ENCODE measurements around the gene AXIN1. TPM values are rescaled to one million over a fixed set of nuclear protein-coding genes. Genes with fewer than 3 reads are reported as not detected.

AXIN1 gene
- total RNA-seq, 1 donor from 2014 or later = 27.0 TPM

DNA sequence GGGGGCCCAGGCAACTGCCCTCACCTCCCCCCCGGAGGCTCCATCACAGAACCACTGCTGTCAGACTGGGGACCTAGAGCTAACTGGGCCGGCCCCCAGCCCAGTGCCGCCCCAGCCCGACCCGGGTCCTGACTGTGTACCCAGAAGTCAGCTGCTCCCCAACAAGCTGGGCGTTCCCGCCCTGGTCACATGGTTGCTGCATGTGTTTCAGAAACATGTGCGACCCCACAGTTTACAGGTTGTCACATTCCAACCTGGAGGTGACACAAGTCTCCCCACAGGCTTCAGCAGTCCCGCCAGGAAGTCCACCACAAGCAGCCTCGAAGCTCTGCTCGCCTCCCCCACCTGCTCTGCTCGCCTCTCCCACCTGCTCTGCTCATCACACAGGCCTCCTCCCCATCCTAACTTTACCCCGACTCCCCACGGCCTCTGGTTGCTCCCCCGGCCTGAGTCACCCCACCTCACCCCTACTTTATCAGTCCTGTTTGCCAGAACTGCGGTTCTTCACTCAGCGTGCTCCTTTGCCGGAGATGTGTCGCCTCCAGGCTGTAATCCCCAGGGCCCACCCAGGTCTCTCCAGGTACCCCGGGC is 16.8 kb upstream of the AXIN1 start:
- TF ChIP-seq, protein P1, sequence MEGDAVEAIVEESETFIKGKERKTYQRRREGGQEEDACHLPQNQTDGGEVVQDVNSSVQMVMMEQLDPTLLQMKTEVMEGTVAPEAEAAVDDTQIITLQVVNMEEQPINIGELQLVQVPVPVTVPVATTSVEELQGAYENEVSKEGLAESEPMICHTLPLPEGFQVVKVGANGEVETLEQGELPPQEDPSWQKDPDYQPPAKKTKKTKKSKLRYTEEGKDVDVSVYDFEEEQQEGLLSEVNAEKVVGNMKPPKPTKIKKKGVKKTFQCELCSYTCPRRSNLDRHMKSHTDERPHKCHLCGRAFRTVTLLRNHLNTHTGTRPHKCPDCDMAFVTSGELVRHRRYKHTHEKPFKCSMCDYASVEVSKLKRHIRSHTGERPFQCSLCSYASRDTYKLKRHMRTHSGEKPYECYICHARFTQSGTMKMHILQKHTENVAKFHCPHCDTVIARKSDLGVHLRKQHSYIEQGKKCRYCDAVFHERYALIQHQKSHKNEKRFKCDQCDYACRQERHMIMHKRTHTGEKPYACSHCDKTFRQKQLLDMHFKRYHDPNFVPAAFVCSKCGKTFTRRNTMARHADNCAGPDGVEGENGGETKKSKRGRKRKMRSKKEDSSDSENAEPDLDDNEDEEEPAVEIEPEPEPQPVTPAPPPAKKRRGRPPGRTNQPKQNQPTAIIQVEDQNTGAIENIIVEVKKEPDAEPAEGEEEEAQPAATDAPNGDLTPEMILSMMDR (IDR thresholded peaks at IDR 0.05; ENCODE audit: insufficient read depth, low read depth, low read length) = no peak
- no peak for TF ChIP-seq EZH2 (IDR thresholded peaks at IDR 0.05; ENCODE audit: insufficient read depth, low read length)
- H3K4me3 ChIP-seq (ENCODE audit: insufficient read depth, low read depth, low read length) = peak overlapping the region; percentile 39
- peak overlapping the region; percentile 60 for H3K9ac ChIP-seq (ENCODE audit: low read length)
- H3K27ac ChIP-seq (ENCODE audit: low read depth, low read length) = no peak overlapping the region
- peaks cover 8% of the 10 kb centered on the region for H3K4me1 ChIP-seq (ENCODE audit: insufficient read depth, low read length)
- no peak overlapping the region for H3K27ac Mint-ChIP-seq (ENCODE audit: unreplicated experiment)
- H2AFZ ChIP-seq (ENCODE audit: low read depth, low read length) = no peak overlapping the region
- peaks cover 9% of the 10 kb centered on the region for H3K4me1 Mint-ChIP-seq (ENCODE audit: low read depth, unreplicated experiment)
- no peaks in the 10 kb centered on the region for H3K79me2 ChIP-seq (ENCODE audit: insufficient read depth, low read length)
- DNase-seq (ENCODE audit: low read depth) (no peak), FAIRE-seq (no peak)
- peak overlapping the region; percentile 80 for H3K4me3 Mint-ChIP-seq (ENCODE audit: unreplicated experiment)
- H3K4me2 ChIP-seq (ENCODE audit: low read length) = peak overlapping the region; percentile 82
- no peaks in the 10 kb centered on the region for H3K36me3 ChIP-seq (ENCODE audit: insufficient read depth, low read length)
- H3K27me3 ChIP-seq (ENCODE audit: insufficient read depth, low read length) = no peaks in the 10 kb centered on the region
- peaks cover 2% of the 10 kb centered on the region for H3K36me3 Mint-ChIP-seq (ENCODE audit: low read depth, unreplicated experiment)
- H3K9me3 Mint-ChIP-seq (ENCODE audit: unreplicated experiment) = no peaks in the 10 kb centered on the region
- H3K27me3 Mint-ChIP-seq (ENCODE audit: low read depth, unreplicated experiment) = no peaks in the 10 kb centered on the region
- H4K20me1 ChIP-seq (ENCODE audit: insufficient read depth, low read length) = peaks cover 11% of the 10 kb centered on the region
- no peaks in the 10 kb centered on the region for H3K9me3 ChIP-seq (ENCODE audit: insufficient read depth, low read depth, low read length)

DNA sequence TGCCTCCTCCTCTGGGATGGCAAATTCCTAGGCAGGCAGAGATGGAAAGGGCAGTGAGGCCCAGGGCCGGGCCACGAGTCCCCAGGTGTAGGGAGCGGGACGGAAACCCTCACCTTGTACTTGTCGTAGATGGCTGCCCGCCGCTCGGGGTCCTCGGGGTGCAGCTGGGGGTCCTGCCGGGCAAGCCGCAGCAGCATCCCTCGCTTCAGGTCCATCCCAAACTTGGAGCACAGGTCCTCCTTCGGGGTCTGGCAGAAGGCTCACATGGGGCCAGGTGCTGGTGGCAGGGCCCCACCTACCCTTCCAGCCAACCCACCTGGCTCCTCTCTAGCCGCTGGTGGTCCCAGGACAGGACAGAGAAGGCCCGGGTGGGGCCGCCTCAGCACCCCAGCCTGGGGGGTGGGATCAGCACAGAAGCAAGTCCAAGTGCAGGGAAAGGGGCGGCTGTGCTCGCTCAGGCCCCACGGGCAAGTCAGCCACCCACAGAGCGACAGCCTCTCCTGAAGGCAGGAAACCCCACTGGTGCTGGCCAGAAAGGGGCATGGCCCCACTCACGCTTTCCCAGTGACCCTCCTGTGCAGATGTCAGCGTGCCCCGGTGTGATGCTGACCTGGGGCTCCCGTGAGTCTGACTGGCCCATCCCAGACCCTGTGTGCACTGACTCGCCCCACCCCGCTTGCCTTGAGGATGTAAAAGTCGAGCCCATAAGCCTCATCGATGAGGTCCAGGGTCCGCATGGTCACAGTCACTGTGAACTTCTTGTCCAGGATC is 16.1 kb upstream of the AXIN1 start:
- no peak overlapping the region for H3K4me2 ChIP-seq (ENCODE audit: low read length)
- H4K20me1 ChIP-seq (ENCODE audit: insufficient read depth, low read length) = peaks cover 11% of the 10 kb centered on the region
- H3K27ac Mint-ChIP-seq (ENCODE audit: unreplicated experiment) = no peak overlapping the region
- no peak overlapping the region for H2AFZ ChIP-seq (ENCODE audit: low read depth, low read length)
- no peaks in the 10 kb centered on the region for H3K27me3 Mint-ChIP-seq (ENCODE audit: low read depth, unreplicated experiment)
- no peak overlapping the region for H3K27ac ChIP-seq (ENCODE audit: low read depth, low read length)
- H3K4me3 Mint-ChIP-seq (ENCODE audit: unreplicated experiment) = no peak overlapping the region
- H3K79me2 ChIP-seq (ENCODE audit: insufficient read depth, low read length) = no peaks in the 10 kb centered on the region
- DNase-seq (ENCODE audit: low read depth) (no peak), FAIRE-seq (no peak)
- H3K4me1 ChIP-seq (ENCODE audit: insufficient read depth, low read length) = peaks cover 8% of the 10 kb centered on the region
- no peak overlapping the region for H3K4me3 ChIP-seq (ENCODE audit: insufficient read depth, low read depth, low read length)
- H3K9me3 ChIP-seq (ENCODE audit: insufficient read depth, low read depth, low read length) = no peaks in the 10 kb centered on the region
- TF ChIP-seq, protein P1 (IDR thresholded peaks at IDR 0.05; ENCODE audit: insufficient read depth, low read depth, low read length) = no peak
- no peak for TF ChIP-seq EZH2 (IDR thresholded peaks at IDR 0.05; ENCODE audit: insufficient read depth, low read length)
- H3K9ac ChIP-seq (ENCODE audit: low read length) = no peak overlapping the region
- H3K27me3 ChIP-seq (ENCODE audit: insufficient read depth, low read length) = no peaks in the 10 kb centered on the region
- peaks cover 9% of the 10 kb centered on the region for H3K4me1 Mint-ChIP-seq (ENCODE audit: low read depth, unreplicated experiment)
- no peaks in the 10 kb centered on the region for H3K9me3 Mint-ChIP-seq (ENCODE audit: unreplicated experiment)
- H3K36me3 Mint-ChIP-seq (ENCODE audit: low read depth, unreplicated experiment) = peaks cover 2% of the 10 kb centered on the region
- no peaks in the 10 kb centered on the region for H3K36me3 ChIP-seq (ENCODE audit: insufficient read depth, low read length)
